Neuronal stem cell (in vitro differentiated cells): Measurements from ENCODE around the gene COPS3.
"Not testable (repeated sequence)": the region's sequence is repeated elsewhere in the genome, so short reads cannot be mapped to it uniquely, and the experiment has no call there.

ENCODE experiments used
- DNase-seq: peaks from one replicate; pipeline ENCODE4 v3.0.0-alpha.2; 2013; ENCODE audit warnings: low spot score
- H2AFZ ChIP-seq: one replicate; pipeline ENCODE4 v1.6.1; 2013; ENCODE audit warnings: mild to moderate bottlenecking, low read length, inconsistent platforms
- H2AK5ac ChIP-seq: 2 replicates; pipeline ENCODE4 v1.6.1; 2013; ENCODE audit warnings: low read depth, mild to moderate bottlenecking, inconsistent platforms, low read length, moderate library complexity, mixed read lengths
- H2BK120ac ChIP-seq: 2 replicates; pipeline ENCODE4 v1.6.1; 2013; ENCODE audit warnings: low read depth, mild to moderate bottlenecking, inconsistent platforms, low read length, moderate library complexity, mixed read lengths
- H2BK12ac ChIP-seq: one replicate; pipeline ENCODE4 v1.6.1; 2013; ENCODE audit warnings: low read length, inconsistent platforms
- H2BK15ac ChIP-seq: 2 replicates; pipeline ENCODE4 v1.6.1; 2013; ENCODE audit warnings: mild to moderate bottlenecking, low read length, inconsistent platforms, mixed read lengths
- H2BK5ac ChIP-seq: one replicate; pipeline ENCODE4 v1.6.1; 2013; ENCODE audit warnings: inconsistent platforms, mild to moderate bottlenecking, low read length, moderate library complexity
- H3K14ac ChIP-seq: one replicate; pipeline ENCODE4 v1.6.1; 2013; ENCODE audit warnings: low read length, inconsistent platforms
- H3K18ac ChIP-seq: 2 replicates; pipeline ENCODE4 v1.6.1; 2013; ENCODE audit warnings: low read length, inconsistent platforms
- H3K23ac ChIP-seq: 2 replicates; pipeline ENCODE4 v1.6.1; 2013; ENCODE audit warnings: low read depth, mild to moderate bottlenecking, mixed read lengths, low read length, inconsistent platforms; ENCODE audit not compliant: poor library complexity
- H3K27ac ChIP-seq: replicated peaks from 3 replicates; pipeline ENCODE4 v1.5.1; 2013; ENCODE audit warnings: low read length, inconsistent platforms
- H3K27me3 ChIP-seq, 3 experiments: 2 replicates each; pipeline ENCODE4 v1.6.1; 2013; ENCODE audit warnings: low read length in 3 of 3, mild to moderate bottlenecking in 2 of 3, inconsistent platforms in 1 of 3, low read depth in 1 of 3, mixed read lengths in 1 of 3, moderate library complexity in 1 of 3; ENCODE audit not compliant: control insufficient read depth in 3 of 3, insufficient read depth in 3 of 3
- H3K36me3 ChIP-seq, 2 donors: replicated peaks in 1 of 2; 2 replicates each; pipeline ENCODE4 v1.6.1; 2013; ENCODE audit warnings: low read length in 2 of 2; ENCODE audit not compliant: control insufficient read depth in 2 of 2, insufficient read depth in 2 of 2
- H3K4ac ChIP-seq: 2 replicates; pipeline ENCODE4 v1.6.1; 2013; ENCODE audit warnings: inconsistent platforms, mild to moderate bottlenecking, low read length, moderate library complexity
- H3K4me1 ChIP-seq, 2 donors: 1 replicate in 1 of 2; 2 replicates in 1 of 2; pipeline ENCODE4 v1.6.1; 2013; ENCODE audit warnings: low read length in 2 of 2, low read depth in 1 of 2; ENCODE audit not compliant: control insufficient read depth in 2 of 2, insufficient read depth in 1 of 2
- H3K4me2 ChIP-seq: one replicate; pipeline ENCODE4 v1.6.1; 2013; ENCODE audit warnings: mild to moderate bottlenecking, low read length, inconsistent platforms; ENCODE audit not compliant: insufficient read depth, poor library complexity, severe bottlenecking
- H3K4me3 ChIP-seq, 2 donors: 2 replicates each; pipeline ENCODE4 v1.5.1; 2013; ENCODE audit warnings: low read length in 2 of 2, mild to moderate bottlenecking in 2 of 2, inconsistent platforms in 1 of 2, moderate library complexity in 1 of 2
- H3K79me1 ChIP-seq: one replicate; pipeline ENCODE4 v1.6.1; 2013; ENCODE audit warnings: low read depth, mild to moderate bottlenecking, inconsistent platforms, low read length, moderate library complexity
- H3K9ac ChIP-seq: one replicate; pipeline ENCODE4 v1.6.1; 2013; ENCODE audit warnings: mild to moderate bottlenecking, low read depth, low read length, inconsistent platforms; ENCODE audit not compliant: poor library complexity
- H3K9me3 ChIP-seq, 2 donors: replicated peaks in 1 of 2; 2 replicates each; pipeline versions ENCODE3 to v1.6.1; 2013; ENCODE audit warnings: low read length in 2 of 2, mild to moderate bottlenecking in 2 of 2, inconsistent platforms in 1 of 2, low read depth in 1 of 2, mixed read lengths in 1 of 2, moderate library complexity in 1 of 2; ENCODE audit not compliant: control insufficient read depth in 2 of 2, insufficient read depth in 1 of 2
- H4K8ac ChIP-seq: one replicate; pipeline ENCODE4 v1.6.1; 2013; ENCODE audit warnings: low read depth, mild to moderate bottlenecking, inconsistent platforms, low read length, moderate library complexity
- H4K91ac ChIP-seq: one replicate; pipeline ENCODE4 v1.6.1; 2013; ENCODE audit warnings: low read length, low read depth, mild to moderate bottlenecking, inconsistent platforms; ENCODE audit not compliant: poor library complexity
- WGBS, 2 donors: extraction: QIAGEN DNeasy Blood & Tissue Kit; methylation state at CpG; one replicate each; pipeline ENCODE4 v1.1.7; 2013; ENCODE audit warnings: missing lambda C conversion rate in 2 of 2, mixed read lengths in 1 of 2; ENCODE audit not compliant: insufficient read length in 2 of 2, insufficient replicate concordance in 1 of 2; ENCODE audit errors: extremely low coverage in 2 of 2; 5-methylcytosine and 5-hydroxymethylcytosine counted together

The COPS3 gene

DNA sequence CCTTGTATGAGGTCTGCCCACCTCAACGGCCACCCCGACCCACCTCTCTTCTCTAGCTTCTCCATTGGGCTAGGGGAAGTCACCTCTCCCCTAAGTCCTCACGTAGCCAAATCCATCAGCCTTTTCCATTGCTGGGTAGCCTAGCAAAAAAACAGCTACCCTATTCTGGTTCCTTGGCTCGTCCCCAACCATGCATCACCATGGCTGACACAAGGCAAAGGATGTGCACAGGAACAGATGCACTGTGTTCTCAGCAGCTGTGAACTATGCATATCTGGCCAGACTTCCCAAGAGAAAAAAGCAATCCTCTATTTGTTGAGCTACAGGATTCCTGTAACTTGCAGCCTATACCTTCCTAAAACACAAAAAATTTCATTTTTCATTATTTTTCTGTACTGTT is 22.0 kb downstream of the COPS3 start:
- Histone ChIP-seq H2BK12ac (no peak overlapping the region), H2BK5ac (no peak overlapping the region), H3K14ac (no peak overlapping the region), H3K9me3 (no peaks in the 10 kb centered on the region), H3K18ac (no peak overlapping the region), H4K8ac (no peak overlapping the region), H3K9ac (no peak overlapping the region), H2AK5ac (no peak overlapping the region), H2BK120ac (no peak overlapping the region), H3K36me3 (peaks cover 27 to 87% of the 10 kb centered on the region in 2 donors), H3K4ac (no peak overlapping the region), H3K4me1 (no peaks in the 10 kb centered on the region), H3K27ac (no peak overlapping the region), H4K91ac (no peak overlapping the region), H3K27me3 (no peaks in the 10 kb centered on the region), H2BK15ac (no peak overlapping the region), H3K23ac (no peak overlapping the region), H2AFZ (no peak overlapping the region), H3K79me1 (no peaks in the 10 kb centered on the region), H3K4me3 (no peak overlapping the region), H3K4me2 (no peak overlapping the region)
- no CpG with 5 or more reads among the region's 4 CpGs for WGBS, 2 donors
- DNase-seq: no peak

DNA sequence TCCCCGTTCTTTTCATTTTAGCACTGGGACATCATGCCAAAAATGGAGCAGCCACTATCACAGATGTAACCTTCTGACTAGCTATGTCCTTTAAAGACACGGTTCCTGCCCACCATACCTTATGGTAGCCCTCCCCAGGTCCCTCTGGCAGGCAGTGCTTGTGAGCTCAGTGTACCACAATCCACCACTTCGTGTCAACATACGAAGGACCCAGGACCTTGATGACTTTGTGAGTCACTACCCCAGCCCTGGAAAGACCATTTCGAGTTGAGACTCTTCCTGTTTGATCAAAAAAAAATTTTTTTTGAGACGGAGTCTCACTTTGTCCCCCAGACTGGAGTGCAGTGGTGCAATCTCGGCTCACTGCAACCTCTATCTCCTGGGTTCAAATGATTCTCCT is 23.0 kb downstream of the COPS3 start:
- Histone ChIP-seq H3K36me3 (peaks cover 29 to 90% of the 10 kb centered on the region in 2 donors), H3K4ac (no peak overlapping the region)

DNA sequence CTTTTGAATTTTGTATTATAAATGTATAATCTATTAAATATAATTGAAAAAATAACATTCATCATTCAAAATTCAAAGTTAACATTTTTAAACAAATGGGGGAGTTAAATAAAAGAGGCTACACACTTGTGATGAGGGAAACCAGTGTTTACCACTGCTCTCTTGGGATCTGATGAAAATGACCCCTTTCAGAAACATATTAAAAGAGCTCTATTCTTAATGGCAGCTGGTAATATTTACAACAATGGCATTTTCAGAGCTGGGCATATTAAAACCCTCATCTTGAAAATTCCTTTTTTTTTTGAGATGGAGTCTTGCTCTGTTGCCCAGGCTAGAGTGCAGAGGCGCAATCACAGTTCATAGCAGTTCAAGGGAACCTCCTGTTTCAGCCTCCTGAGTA is 24.7 kb downstream of the COPS3 start:
- Histone ChIP-seq H3K4me3 (no peak overlapping the region), H3K79me1 (no peaks in the 10 kb centered on the region), H3K4me1 (no peaks in the 10 kb centered on the region), H3K14ac (no peak overlapping the region), H2BK5ac (no peak overlapping the region), H3K23ac (no peak overlapping the region), H2AFZ (no peak overlapping the region), H2BK120ac (no peak overlapping the region), H4K91ac (no peak overlapping the region), H2BK12ac (no peak overlapping the region), H3K27ac (no peak overlapping the region), H3K18ac (no peak overlapping the region), H4K8ac (no peak overlapping the region), H3K4ac (no peak overlapping the region), H3K9ac (no peak overlapping the region), H3K36me3 (peaks cover 33 to 91% of the 10 kb centered on the region in 2 donors), H2AK5ac (no peak overlapping the region), H2BK15ac (no peak overlapping the region), H3K4me2 (no peak overlapping the region), H3K27me3 (no peaks in the 10 kb centered on the region), H3K9me3 (no peaks in the 10 kb centered on the region)
- no CpG with 5 or more reads among the region's 1 CpG for WGBS, 2 donors
- DNase-seq: no peak

More for the DNA sequence above, 23.0 kb downstream of the COPS3 start:
- H3K4me3 ChIP-seq: no peak overlapping the region
- H2BK5ac ChIP-seq: no peak overlapping the region
- no peak overlapping the region for H3K18ac ChIP-seq
- no peak overlapping the region for H3K14ac ChIP-seq
- no peak overlapping the region for H2AK5ac ChIP-seq
- no peak overlapping the region for H2BK120ac ChIP-seq
- no peaks in the 10 kb centered on the region for H3K4me1 ChIP-seq
- WGBS, 2 donors: no CpG with 5 or more reads among the region's 7 CpGs
- H2AFZ ChIP-seq: no peak overlapping the region
- no peak overlapping the region for H4K91ac ChIP-seq
- H3K9me3 ChIP-seq: no peaks in the 10 kb centered on the region
- no peaks in the 10 kb centered on the region for H3K79me1 ChIP-seq
- H3K4me2 ChIP-seq: no peak overlapping the region
- H3K27ac ChIP-seq: no peak overlapping the region
- no peak for DNase-seq
- no peak overlapping the region for H2BK12ac ChIP-seq
- H3K23ac ChIP-seq: no peak overlapping the region
- no peak overlapping the region for H2BK15ac ChIP-seq
- no peak overlapping the region for H3K9ac ChIP-seq
- no peaks in the 10 kb centered on the region for H3K27me3 ChIP-seq
- H4K8ac ChIP-seq: no peak overlapping the region

DNA sequence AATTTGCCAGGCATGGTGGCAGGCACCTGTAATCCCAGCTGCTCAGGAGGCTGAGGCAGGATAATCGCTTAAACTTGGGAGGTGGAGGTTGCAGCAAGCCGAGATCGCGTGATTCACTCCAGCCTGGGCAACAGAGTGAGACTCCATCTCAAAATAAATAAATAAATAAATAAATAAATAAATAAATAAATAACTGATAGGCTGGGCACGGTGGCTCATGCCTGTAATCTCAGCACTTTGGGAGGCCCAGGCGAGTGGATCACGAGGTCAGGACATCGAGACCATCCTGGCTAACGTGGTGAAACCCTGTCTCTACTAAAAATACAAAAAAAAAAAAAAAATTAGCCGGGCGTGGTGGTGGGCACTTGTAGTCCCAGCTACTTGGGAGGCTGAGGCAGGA is 25.4 kb downstream of the COPS3 start:
- peaks cover 33 to 87% of the 10 kb centered on the region in 2 donors for H3K36me3 ChIP-seq
- not testable (repeated sequence) for H3K79me1 ChIP-seq, H2BK12ac ChIP-seq, H3K14ac ChIP-seq, H3K4me3 ChIP-seq, H2BK5ac ChIP-seq, H2AFZ ChIP-seq, DNase-seq, H4K8ac ChIP-seq, H3K4ac ChIP-seq, H3K18ac ChIP-seq, H4K91ac ChIP-seq, H3K4me2 ChIP-seq, H3K9ac ChIP-seq, H3K23ac ChIP-seq, H2BK15ac ChIP-seq, H2BK120ac ChIP-seq, H2AK5ac ChIP-seq, H3K27ac ChIP-seq, H3K4me1 ChIP-seq, H3K27me3 ChIP-seq, H3K9me3 ChIP-seq
- no CpG with 5 or more reads among the region's 11 CpGs for WGBS, 2 donors
